22Rv1 (cell line): ENCODE results near the gene QPCT.
"Not testable (repeated sequence)": the region's sequence is repeated elsewhere in the genome, so short reads cannot be mapped to it uniquely, and the experiment has no call there.

Experiments used
- ZFX ChIP-seq: fragments of 450-650 bp; IDR thresholded peaks from 2 replicates; pipeline ENCODE4 v1.6.1; 2017; ENCODE audit warnings: antibody characterized with exemption, borderline replicate concordance
- TF ChIP-seq, protein P1 (sequence below): fragments of 450-650 bp; IDR thresholded peaks from 2 replicates; pipeline ENCODE4 v1.5.1; 2017; ENCODE audit warnings: mild to moderate bottlenecking

DNA sequence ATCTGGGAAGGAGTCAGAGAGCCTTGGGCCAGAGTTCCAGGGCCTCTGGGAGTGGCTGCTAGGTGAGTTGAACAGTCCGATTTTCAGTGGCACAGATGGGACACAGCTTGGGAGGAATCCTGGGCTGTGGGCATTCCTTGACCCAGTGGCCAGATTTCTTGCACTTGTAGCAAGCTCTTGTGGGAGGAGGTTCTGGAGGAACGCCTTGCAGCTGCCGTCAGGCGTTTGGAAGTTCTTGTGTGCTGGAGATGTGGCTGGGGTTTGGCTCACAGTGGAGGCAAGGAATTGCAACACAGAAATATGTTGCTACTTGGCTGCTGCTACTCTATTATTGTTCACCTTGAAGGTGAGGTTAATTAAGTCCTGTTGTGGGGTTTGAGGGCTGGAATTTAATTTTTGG, 39.8 kb downstream of the QPCT start:
- TF ChIP-seq, protein P1, sequence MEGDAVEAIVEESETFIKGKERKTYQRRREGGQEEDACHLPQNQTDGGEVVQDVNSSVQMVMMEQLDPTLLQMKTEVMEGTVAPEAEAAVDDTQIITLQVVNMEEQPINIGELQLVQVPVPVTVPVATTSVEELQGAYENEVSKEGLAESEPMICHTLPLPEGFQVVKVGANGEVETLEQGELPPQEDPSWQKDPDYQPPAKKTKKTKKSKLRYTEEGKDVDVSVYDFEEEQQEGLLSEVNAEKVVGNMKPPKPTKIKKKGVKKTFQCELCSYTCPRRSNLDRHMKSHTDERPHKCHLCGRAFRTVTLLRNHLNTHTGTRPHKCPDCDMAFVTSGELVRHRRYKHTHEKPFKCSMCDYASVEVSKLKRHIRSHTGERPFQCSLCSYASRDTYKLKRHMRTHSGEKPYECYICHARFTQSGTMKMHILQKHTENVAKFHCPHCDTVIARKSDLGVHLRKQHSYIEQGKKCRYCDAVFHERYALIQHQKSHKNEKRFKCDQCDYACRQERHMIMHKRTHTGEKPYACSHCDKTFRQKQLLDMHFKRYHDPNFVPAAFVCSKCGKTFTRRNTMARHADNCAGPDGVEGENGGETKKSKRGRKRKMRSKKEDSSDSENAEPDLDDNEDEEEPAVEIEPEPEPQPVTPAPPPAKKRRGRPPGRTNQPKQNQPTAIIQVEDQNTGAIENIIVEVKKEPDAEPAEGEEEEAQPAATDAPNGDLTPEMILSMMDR: not testable (repeated sequence)
- TF ChIP-seq ZFX: not testable (repeated sequence)
